Measurements from ENCODE around the gene FBXO28.

DNA sequence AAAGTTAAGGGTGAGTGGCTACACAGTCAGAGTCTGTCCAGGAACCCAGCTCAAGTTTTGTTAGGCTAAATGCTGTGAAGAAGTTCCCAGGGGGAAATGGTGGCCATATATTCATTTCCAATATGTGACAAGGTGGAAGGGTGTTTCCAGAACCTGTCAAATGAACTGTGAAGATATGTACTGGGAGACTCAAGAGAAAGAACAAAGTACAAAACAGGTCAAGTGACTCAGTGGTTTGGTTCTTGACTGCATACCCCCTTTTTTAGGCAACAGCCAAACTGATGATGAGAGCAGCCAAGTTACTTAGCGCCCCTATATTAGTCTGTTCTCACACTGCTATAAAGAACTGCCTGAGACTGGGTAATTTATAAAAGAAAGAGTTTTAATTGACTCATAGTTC lies 18.6 kb upstream of the FBXO28 start:
- no peak for TF ChIP-seq EZH2 (IDR thresholded peaks at IDR 0.05)
- TF ChIP-seq FOXP2 (optimal IDR thresholded peaks at IDR 0.05; ENCODE audit: control extremely low read depth, extremely low read length, insufficient read depth) = no peak

Measured in SK-N-MC (cell line).